CD4-positive, alpha-beta T cell treated with Interferon alpha-2 for 1 hour (primary cell): Measurements from ENCODE around the gene REEP2.

ENCODE experiments used
- DNase-seq, 2 donors: peaks; one replicate each; pipeline ENCODE4 v3.0.0-alpha.2; 2020 to 2022

The REEP2 gene

DNA sequence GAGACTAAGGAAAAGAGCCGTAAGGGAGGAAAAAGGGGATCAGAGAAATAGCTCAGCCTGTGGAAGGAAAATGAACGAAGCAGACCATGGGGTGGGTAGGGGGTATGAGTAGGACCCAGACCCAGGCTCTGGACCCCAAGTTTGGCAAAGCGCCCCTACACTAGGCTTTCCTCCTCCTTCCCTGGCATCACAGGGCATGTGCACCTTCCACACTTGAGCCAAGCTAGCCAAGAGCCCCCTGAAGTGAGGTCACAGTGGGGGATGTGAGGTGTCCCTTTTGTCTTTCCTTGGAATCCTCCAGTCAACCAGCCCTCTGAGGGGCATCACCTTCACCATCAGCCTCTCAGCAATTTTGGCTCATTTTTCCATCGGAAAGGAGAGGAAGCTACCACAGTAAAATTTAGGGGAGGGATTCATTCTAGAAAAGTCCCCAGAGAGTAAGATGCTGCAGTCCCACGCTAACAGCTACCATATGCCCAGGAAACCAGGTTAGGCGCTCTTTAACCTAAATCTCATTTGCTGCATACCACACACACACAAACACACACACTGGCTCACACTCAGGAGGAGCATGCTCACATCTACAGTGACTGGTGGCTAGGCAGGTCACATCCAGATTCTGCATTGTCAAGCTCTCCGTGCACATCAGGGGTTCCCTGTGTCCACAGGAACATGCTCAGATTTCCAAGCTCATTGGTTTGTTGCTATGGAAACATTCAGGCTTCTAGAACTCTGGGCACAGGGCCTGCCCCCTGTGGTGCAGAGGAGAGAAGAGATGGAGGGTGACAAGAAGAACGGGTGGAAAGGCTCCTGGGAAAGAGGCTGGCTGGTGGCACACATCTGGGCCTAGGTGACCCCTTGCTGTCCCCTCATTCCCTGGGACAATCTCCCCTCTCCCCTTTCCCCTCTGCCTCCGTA is 9.9 kb downstream of the REEP2 start:
- DNase-seq = no peak

DNA sequence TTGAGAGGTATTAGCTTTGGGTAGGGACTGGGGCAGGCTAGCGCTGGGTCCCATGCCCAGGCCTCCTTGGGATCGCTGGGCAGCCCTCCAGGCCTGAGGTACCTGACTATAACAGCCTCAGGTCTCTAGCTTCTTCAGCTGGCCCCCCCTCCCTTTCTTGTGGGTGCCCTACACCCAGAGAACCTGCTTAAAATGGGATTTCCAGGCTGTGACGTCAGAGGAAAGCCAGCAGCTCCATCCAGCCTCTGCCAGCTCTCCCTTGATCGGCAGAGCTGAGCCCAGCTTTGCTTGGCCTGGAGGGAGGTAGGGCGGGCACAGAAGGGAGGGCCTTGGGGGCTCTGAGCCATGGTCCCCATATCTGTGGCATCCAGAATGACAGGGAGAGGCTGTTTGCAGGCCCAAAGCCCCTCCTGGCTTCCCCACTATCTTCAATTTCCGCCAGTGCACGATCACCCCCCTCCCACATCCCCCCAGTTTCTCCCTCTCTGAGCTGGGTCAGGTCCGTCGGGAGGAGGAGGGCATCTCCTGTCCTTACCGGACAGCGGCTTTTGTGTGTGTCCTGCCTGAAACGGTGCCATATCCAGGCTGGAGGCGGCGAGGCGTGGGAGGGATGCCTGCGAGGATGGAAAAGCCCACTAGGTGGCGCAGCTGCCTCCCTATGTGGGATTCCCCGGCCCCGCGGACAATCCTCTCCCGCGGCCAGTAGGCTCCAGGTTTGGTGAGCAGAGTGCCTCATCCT is 10.8 kb downstream of the REEP2 start:
- DNase-seq = peak; percentile 70 to 78

DNA sequence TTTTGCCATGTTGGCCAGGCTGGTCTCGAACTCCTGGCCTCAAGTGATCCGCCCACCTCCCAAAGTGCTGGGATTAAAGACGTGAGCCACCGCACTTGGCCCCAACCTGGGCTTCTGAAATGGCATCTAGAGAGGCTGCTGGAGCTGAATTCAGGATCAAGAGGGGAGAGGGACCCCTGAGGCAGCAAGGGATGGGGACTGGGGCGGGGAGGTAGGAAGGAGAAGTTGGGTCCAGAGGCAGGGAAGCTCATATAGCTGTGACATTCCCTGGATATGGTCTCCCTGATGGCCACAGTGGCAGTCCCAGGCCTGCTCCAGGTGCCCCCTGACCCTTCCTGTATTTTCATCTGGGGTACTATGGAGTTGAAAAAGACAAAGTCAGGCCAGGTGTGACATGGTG is 12.1 kb downstream of the REEP2 start:
- DNase-seq = no peak

DNA sequence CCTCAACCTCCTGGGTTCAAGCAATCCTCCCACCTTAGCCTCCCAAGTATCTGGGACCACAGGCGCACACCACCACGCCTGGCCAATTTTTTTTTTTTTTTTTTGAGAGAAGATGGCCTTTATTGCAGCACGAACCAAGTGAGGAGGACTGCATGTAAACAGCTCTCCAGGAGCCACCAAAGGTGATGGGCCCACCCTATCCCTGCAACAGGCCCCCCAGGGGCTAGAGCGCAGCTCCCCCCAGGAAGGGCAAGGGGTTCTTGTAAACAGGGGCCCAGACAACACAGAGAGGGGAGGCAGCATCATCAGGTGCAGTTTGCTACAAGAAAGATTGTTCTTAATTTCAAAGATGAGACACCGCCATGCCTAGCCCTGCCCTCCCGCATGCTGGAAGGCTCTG is 13.9 kb downstream of the REEP2 start:
- DNase-seq = no peak

DNA sequence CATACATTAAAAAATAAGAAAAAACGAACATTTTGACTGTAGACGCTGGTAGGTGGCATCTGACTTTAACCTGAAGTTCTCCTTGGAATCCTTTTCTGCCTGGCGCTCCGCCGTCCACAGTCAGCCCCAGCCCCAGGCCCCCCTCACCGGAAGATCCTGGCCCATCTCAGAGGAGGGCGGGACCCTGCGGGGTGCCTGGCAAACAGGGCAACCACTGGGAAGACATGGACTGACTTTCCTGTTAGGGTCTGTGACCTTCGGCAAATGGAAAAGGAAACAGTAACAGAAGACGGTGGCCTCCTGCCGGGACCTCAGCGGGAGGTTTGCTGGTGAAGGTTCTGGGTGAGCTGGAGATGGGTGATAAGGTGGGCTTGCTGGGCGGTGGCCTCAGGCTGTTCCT is 14.7 kb downstream of the REEP2 start:
- no peak for DNase-seq

DNA sequence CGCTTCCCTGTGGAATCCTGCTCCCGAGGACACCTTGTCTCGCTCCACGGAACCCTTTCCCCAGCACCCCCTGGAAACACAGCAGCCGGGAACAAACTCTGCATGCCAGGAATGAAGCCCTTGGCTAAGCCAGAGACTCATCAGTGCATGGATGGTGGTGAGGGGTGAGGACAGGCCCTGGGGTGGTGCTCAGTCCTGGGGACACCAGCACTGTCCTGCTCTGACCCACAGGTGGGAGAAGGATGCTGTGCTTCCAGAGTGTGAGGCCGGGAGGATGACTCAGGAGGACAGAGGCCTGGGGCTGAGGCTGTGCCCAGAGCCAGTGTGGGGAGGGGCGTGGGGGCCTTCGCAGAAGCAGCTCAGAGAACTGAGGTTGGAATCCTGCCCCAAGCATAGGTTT is 15.3 kb downstream of the REEP2 start:
- no peak for DNase-seq

DNA sequence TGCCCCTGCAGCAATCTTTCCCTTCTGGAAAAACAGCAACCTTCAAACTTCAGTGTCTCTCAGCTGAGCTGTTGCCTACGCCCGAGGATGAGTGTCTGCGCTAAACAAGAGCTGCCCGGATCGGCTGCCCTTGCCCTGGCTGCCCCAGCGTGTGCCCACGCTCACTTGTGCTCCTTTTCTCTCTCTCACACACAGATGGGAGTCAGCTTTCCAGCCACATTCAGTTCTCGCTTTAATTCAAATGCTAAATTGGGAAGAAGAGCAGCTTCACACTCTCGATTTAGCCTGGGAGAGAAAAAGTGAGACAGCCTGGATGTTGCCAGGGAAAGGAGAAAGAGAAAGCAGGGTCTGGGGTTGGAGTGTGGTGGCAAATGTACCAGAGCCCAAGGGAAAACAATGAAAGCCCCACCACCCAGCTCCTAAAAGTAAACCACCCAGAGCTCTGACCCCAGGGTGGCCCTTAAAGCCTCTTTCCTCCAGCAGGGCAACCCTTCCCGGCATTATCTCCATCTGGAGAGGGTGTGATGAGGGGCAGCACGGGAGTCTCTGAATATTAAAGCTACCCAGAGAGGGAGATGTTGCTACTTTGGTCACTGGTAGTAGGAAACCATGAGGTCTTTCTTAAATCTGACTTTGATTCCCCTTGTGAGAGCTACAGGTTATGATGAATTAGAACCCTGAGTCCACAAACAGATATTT is 16.5 kb downstream of the REEP2 start:
- DNase-seq = no peak

DNA sequence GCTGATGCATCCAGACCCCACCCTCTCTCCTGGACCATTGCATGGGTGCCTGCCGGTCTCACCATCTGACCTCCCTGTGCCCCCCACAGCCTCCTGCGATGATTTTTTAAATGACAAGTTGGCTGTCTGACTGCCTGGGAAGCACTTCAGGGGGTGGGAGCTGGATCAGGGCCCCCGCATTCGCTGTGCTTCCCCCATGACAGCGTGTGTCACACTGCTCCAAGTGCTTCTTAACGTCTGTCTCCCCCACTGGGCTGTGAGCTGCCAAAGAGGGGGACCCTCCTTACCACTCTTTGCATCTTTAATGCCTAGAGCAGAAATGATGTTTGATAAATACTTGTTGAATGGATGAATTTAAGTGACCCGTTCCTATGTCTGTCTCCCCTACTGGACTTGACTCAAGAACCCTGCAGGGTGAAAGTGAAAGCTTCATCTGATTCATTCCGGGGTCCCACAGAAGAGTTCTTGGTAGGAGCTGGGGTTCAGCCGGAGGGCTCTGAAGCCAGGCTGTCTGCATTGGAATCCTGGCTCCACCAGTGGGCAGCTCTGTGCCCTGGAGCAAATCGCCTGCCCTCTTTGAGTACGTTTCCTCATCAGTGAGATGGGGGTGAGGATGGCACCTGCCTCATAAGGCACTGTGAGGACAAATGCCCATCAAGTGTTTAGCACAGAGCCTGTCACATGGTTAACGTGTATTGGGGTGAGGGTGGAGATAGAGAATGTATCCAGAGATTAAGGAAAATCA is 18.8 kb downstream of the REEP2 start:
- no peak for DNase-seq

DNA sequence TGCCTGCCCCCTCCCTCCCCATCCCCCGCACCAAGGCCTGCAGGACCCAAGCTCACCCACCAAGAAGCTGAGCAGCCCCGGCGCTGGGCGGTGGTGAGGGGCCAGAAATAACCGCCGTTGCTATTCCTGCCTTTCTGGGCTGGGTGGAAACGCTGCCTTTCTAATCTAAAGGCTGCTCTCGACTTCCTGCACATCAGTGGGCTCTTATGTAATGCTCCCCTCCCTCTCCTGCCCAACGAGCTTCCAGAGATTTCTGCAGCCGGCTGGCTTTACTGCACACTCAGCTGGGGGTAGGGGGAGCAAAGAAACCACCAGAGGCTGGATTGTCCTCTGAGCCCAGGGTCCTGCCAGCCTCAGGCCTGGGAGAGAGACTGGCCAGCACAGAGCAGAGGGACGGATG is 19.5 kb downstream of the REEP2 start:
- DNase-seq = no peak

DNA sequence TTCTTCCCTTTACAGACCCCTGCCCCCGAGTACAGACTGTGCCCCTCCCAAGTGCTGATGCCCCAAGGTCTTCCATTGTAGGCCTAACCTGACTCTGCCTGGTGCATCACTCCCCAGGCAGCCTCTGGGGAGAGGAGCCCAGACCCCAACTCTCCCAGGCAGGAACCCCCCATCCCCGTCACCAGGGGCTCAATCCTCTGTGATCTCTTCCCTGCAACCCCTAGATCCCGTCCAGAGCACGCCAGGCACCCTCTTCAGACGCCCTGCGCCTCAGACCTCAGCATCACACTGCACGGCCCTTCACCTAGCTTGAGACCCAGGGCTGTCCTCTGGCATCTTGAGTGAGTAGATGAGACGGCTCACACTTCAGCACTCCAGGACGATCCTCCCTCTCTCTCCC is 20.0 kb downstream of the REEP2 start:
- no peak for DNase-seq

DNA sequence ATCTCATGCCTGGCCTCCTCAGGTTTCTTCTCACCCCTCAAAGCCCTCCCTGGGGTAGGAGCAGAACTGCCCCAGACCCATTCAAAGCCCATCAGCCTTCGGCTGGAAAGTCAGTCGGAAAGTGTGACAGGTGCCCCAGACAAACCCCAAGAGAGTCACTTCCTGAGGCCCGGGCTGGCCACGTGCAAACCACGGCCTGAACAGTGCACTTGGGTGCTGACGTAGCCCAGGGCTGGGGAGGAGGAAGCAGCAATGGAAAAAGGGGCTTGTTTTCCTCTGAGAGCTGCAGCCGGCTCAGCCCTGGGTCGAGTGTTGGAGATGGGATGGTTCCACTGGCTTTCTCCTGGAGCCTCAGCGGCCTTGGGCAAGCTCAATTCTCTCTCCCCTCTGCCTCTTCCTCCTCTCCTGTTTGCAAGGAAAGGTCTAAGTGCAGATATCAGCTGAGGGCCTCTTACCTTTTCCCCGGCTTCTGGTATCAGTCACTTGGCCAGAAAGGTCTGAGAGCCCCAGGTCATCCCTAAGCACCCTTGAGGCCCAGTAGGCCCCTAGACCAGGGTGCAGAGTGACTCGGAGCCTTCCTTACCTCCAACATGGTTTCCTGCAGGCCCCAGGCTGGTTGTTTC is 20.6 kb downstream of the REEP2 start:
- peak; percentile 76 to 79 for DNase-seq

DNA sequence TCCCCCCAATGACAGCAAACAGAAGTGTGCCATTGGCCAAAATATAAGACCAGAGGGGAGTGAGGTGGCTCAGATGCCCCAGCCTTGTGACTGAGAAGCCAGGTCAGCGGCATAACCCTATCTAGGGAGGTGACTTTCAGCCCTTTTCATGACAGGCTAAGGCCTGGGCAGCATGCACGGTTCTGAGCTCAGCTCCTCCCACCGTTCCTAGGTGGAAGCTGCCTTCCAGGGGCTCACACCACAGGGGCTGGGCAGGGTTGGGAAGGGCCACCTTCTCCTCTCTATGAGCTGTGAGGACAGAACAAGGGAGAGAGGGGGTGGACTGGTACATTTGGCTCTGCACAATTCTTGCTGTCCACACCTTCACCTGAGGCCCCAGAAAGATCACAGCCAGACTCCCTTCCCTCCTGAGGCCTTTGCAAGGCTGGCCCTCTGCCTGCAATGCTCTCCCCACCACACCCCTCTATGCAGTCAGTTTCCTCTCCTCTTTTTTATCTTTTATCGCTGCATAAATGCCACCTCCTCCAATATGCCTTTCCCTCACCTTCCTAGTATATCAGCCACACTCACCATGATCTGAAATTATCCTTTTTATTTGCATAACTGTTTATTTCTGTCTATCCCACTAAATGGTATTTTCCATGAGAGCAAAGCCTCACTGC is 21.3 kb downstream of the REEP2 start:
- no peak for DNase-seq

DNA sequence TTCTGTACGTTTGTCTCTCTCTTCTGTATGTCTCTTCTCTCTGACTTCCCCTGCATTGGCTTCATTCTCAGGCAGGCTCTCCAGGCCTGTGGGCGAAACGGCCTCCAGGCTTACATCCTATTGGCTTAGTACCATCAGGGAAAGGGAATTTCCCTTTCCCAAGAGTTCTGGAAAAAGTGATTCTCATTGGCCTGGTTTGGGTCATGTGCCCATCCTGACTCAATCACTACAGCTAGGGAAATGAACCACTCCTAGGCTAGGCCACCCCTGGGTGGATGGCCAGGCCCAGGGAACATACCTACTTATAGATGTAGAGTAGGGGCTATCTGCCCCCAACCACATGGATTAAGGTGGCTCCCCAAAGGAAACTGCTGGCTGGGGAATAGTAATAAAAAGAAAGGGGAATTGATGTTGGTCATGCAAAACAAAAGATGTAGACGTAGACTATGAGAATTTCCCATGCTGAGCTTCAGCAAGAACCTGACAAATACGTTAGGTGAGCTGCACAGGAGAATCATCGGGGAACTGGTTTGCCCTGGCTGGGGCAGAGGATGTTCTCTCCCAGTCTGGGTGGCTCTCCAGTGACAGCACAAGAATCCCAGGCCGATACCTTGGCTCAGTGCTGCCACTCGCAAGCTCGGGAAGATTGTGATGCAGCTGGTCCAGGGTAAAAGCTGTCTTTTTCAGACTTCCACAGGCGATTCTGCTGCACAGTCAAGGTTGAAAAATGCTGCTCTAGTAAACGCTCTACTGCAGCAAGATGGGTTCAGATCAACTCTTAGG is 22.7 kb downstream of the REEP2 start:
- no peak for DNase-seq

DNA sequence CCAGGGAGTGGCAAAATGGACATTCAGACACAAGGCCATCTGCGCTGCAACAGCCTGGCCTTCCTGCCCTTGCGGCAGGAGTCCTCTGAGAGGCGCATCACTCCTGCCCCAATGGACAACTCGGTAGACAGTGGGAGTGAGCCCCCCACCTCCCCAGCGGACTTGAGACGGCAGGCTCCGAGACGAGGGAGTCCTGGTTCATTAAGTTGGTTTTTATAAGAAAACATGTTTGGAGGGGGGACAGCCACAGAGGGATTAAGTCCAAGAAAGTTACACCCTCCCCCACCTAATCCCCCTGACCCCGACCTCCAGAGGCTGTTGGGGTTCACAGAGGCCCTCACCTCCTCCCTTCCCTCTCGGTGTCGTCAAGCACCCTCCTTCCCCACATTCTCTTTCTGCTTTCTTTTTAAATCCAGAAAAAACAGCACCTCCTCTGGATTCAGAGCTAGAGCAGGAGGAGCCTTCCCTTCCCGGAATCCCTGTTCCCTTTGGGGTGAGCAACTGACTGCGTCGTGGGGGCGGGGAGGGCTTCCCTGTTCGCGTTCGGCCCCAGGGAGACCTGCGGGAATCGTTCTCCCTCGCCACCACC is 24.7 kb downstream of the REEP2 start:
- DNase-seq = no peak

DNA sequence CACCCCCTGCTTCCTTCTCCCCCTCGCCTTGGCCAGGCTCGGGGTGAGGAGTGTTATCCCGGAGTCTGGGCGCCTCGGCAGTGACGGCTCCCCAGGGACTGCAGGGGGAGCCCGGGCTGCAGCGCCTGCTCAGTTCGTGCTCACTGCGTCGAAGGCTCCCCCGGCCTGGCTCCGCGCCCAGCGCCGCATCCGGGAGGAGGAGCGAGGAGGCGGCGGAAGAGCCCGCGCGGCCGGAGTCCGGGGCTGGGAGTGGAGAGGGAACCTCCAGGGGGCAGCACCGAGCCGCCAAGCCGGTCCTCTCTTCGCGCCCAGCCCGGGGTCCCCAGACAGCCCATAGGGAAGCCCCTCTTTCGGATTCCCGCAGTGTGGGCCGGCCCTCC is 25.1 kb downstream of the REEP2 start:
- DNase-seq = peak; percentile 94

DNA sequence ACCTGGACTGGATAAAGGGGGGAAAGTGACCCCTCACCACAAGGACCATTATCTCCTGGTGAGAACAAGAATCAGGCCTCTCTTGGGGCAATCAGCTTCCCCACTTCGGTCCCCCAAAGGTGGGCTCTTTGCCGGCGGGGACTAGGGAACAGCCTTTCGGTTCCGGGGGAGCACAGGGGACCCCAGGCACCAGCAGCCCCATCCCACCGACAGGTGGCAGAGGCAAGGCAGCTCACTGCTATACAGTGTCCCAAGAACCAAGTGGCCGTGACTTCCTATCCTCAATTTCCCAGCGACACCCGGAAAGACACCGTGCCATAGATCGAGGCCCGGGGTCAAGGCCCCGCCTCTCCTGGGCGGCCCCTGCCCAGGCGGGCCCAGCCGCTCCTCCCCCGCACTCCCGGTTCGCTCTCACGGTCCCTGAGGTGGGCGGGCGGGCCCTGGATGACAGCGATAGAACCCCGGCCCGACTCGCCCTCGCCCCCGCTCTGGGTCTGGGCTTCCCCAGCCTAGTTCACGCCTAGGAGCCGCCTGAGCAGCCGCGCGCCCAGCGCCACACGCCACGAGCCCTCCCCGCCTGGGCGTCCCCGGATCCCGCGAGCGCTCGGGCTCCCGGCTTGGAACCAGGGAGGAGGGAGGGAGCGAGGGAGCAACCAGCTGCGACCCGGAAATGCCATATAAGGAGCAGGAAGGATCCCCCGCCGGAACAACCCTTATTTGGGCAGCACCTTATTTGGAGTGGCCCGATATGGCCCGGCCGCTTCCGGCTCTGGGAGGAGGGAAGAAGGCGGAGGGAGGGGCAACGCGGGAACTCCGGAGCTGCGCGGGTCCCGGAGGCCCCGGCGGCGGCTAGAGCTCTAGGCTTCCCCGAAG is 25.8 kb downstream of the REEP2 start:
- peak; percentile 96 to 98 for DNase-seq

DNA sequence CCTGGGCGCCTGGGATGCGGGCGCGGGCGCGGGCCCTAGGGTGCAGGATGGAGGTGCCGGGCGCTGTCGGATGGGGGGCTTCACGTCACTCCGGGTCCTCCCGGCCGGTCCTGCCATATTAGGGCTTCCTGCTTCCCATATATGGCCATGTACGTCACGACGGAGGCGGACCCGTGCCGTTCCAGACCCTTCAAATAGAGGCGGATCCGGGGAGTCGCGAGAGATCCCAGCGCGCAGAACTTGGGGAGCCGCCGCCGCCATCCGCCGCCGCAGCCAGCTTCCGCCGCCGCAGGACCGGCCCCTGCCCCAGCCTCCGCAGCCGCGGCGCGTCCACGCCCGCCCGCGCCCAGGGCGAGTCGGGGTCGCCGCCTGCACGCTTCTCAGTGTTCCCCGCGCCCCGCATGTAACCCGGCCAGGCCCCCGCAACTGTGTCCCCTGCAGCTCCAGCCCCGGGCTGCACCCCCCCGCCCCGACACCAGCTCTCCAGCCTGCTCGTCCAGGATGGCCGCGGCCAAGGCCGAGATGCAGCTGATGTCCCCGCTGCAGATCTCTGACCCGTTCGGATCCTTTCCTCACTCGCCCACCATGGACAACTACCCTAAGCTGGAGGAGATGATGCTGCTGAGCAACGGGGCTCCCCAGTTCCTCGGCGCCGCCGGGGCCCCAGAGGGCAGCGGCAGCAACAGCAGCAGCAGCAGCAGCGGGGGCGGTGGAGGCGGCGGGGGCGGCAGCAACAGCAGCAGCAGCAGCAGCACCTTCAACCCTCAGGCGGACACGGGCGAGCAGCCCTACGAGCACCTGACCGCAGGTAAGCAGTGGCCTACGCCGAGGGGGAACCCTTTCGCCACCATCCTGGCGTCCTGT is 26.6 kb downstream of the REEP2 start, which contains the start of gene EGR1:
EGR1 (plus strand) TSS at position 219 of the 864 bp plus-strand sequence; CDS start at position 502, 283 bp downstream.
- DNase-seq = peak; percentile 96 to 98
